ENCODE data around the gene COX8C. TPM values are rescaled to one million over a fixed set of nuclear protein-coding genes. Genes with fewer than 3 reads are reported as not detected.
"Not testable (repeated sequence)": the region's sequence is repeated elsewhere in the genome, so short reads cannot be mapped to it uniquely, and the experiment has no call there.

COX8C gene
- polyA plus RNA-seq, 2 of the 4 experiments (the other 2 are of a cell fraction), result not detected

DNA sequence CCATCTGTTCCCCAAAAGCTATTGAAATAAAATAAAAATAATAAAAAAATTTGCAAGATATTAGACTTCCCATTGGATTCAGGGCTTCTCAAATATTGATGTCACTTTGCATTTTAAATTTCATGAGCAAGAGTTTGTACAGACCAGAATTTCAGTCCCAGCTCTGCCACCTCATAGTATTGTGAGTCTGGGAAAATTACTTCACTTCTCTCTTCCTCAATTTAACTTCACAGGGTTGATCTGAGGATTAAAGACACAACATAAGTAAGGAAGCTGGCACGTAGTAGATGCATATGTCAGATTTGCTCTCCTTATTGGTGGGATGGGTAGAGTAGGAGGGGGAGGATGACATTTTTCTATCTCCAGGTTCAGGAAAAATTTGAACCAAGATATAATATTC is 32.8 kb downstream of the COX8C start:
- CTCF ChIA-PET, result no interaction called here
- POLR2A ChIA-PET, result no interaction called here
- FAIRE-seq (no peak), DNase-seq (ENCODE audit: low read depth in 1 of 2, low spot score in 1 of 2) (no peak), ATAC-seq (no peak)
- no peaks in the 10 kb centered on the region for H3K9me3 ChIP-seq
- H3K27ac ChIP-seq, result no peak overlapping the region
- 0% methylated on average over 1 of the region's 1 CpG for WGBS (ENCODE audit: missing lambda C conversion rate)
- H3K4me1 ChIP-seq, result no peaks in the 10 kb centered on the region
- TF ChIP-seq KDM1A (IDR thresholded peaks at IDR 0.05; ENCODE audit: low read depth) (no peak), HOXB5 (CRISPR knock-in tag; IDR thresholded peaks at IDR 0.05) (no peak), ZNF302 (CRISPR knock-in tag; IDR thresholded peaks at IDR 0.05) (no peak), HES2 (IDR thresholded peaks at IDR 0.05) (no peak), USF2 (IDR thresholded peaks at IDR 0.05) (no peak), RFX5 (IDR thresholded peaks at IDR 0.05) (no peak), ATOH8 (CRISPR knock-in tag; IDR thresholded peaks at IDR 0.05; ENCODE audit: low read depth) (no peak), SMC3 (IDR thresholded peaks at IDR 0.05) (no peak)
- H3K4me2 ChIP-seq, result no peak overlapping the region
- no peak overlapping the region for H3K4me3 ChIP-seq

GRCh38 chr14:93381644-93382043 is 34.7 kb downstream of the COX8C start:
- Histone ChIP-seq H3K4me2 (no peak overlapping the region), H3K4me3 (no peak overlapping the region), H3K27ac (no peak overlapping the region), H3K9me3 (no peaks in the 10 kb centered on the region), H3K4me1 (no peaks in the 10 kb centered on the region)
- ChIA-PET POLR2A (no interaction called here), CTCF (interaction anchor here (0.9 to 1.1 kb wide), 2 partner anchors 13 to 161 kb away, joined by 3 read pairs; no protein-coding TSS in a partner anchor)
- ATAC-seq, result no peak
- no peak for DNase-seq (ENCODE audit: low read depth in 1 of 2, low spot score in 1 of 2)
- no peak for FAIRE-seq
- TF ChIP-seq HOXB13 (CRISPR knock-in tag; IDR thresholded peaks at IDR 0.05; ENCODE audit: low read depth) (no peak), MYC (IDR thresholded peaks at IDR 0.05; ENCODE audit: borderline replicate concordance, low read length) (no peak), JUN (IDR thresholded peaks at IDR 0.05) (no peak), HEYL (CRISPR knock-in tag; IDR thresholded peaks at IDR 0.05) (no peak)
- WGBS (ENCODE audit: missing lambda C conversion rate), result 0% methylated on average over 1 of the region's 1 CpG

DNA sequence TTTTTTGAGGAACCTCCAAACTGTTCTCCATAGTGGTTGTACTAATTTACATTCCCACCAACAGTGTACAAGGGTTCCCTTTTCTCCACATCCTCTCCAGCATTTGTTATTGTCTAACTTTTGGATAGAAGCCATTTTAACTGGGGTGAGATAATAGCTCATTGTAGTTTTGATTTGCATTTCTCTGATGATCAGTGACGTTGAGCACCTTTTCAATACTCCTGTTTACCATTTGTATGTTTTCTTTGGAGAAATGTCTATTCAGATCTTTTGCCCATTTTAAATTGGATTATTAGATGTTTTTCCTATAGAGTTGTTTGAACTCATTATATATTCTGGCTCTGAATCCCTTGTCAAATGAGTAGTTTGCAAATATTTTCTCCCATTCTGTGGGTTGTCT is 37.3 kb downstream of the COX8C start:
- WGBS (ENCODE audit: missing lambda C conversion rate), result 6% methylated on average over 1 of the region's 1 CpG
- POLR2A ChIA-PET; CTCF ChIA-PET; H3K4me1 ChIP-seq; ATAC-seq; H3K4me3 ChIP-seq; H3K27ac ChIP-seq; FAIRE-seq; H3K9me3 ChIP-seq; H3K4me2 ChIP-seq; DNase-seq (ENCODE audit: low read depth in 1 of 2, low spot score in 1 of 2): not testable (repeated sequence)

GRCh38 chr14:93395231-93395630 is 48.2 kb downstream of the COX8C start:
- H3K4me1 ChIP-seq, result no peaks in the 10 kb centered on the region
- ATAC-seq, result no peak
- ChIA-PET CTCF (no interaction called here), POLR2A (no interaction called here)
- H3K9me3 ChIP-seq, result peaks cover 6% of the 10 kb centered on the region; the same call in 1 of the 3 replicates
- FAIRE-seq, result no peak
- no peak overlapping the region for H3K4me2 ChIP-seq
- H3K27ac ChIP-seq, result no peak overlapping the region
- no peak for DNase-seq (ENCODE audit: low read depth in 1 of 2, low spot score in 1 of 2)
- TF ChIP-seq POLR2A (IDR thresholded peaks at IDR 0.05; ENCODE audit: low read length) (no peak), EP300 (IDR thresholded peaks at IDR 0.05) (no peak), EHMT2 (IDR thresholded peaks at IDR 0.05; ENCODE audit: low read depth) (no peak), RARB (CRISPR knock-in tag; IDR thresholded peaks at IDR 0.05) (no peak), FOXS1 (CRISPR knock-in tag; IDR thresholded peaks at IDR 0.05) (no peak)
- TF ChIP-seq, protein P1, sequence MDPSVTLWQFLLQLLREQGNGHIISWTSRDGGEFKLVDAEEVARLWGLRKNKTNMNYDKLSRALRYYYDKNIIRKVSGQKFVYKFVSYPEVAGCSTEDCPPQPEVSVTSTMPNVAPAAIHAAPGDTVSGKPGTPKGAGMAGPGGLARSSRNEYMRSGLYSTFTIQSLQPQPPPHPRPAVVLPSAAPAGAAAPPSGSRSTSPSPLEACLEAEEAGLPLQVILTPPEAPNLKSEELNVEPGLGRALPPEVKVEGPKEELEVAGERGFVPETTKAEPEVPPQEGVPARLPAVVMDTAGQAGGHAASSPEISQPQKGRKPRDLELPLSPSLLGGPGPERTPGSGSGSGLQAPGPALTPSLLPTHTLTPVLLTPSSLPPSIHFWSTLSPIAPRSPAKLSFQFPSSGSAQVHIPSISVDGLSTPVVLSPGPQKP (IDR thresholded peaks at IDR 0.05; ENCODE audit: low read depth, low read length), result no peak
- TF ChIP-seq, protein P2, sequence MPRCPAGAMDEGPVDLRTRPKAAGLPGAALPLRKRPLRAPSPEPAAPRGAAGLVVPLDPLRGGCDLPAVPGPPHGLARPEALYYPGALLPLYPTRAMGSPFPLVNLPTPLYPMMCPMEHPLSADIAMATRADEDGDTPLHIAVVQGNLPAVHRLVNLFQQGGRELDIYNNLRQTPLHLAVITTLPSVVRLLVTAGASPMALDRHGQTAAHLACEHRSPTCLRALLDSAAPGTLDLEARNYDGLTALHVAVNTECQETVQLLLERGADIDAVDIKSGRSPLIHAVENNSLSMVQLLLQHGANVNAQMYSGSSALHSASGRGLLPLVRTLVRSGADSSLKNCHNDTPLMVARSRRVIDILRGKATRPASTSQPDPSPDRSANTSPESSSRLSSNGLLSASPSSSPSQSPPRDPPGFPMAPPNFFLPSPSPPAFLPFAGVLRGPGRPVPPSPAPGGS (IDR thresholded peaks at IDR 0.05), result no peak
- TF ChIP-seq, protein P3, sequence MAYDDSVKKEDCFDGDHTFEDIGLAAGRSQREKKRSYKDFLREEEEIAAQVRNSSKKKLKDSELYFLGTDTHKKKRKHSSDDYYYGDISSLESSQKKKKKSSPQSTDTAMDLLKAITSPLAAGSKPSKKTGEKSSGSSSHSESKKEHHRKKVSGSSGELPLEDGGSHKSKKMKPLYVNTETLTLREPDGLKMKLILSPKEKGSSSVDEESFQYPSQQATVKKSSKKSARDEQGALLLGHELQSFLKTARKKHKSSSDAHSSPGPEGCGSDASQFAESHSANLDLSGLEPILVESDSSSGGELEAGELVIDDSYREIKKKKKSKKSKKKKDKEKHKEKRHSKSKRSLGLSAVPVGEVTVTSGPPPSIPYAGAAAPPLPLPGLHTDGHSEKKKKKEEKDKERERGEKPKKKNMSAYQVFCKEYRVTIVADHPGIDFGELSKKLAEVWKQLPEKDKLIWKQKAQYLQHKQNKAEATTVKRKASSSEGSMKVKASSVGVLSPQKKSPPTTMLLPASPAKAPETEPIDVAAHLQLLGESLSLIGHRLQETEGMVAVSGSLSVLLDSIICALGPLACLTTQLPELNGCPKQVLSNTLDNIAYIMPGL (CRISPR knock-in tag; IDR thresholded peaks at IDR 0.05; ENCODE audit: borderline replicate concordance), result no peak
- TF ChIP-seq, protein P4, sequence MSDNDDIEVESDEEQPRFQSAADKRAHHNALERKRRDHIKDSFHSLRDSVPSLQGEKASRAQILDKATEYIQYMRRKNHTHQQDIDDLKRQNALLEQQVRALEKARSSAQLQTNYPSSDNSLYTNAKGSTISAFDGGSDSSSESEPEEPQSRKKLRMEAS (IDR thresholded peaks at IDR 0.05), result no peak
- no peak overlapping the region for H3K4me3 ChIP-seq
